ENCODE results near the gene GLYR1.

Gene GLYR1

GRCh38 chr16:4839942-4840341, 7.1 kb downstream of the GLYR1 start:
- Histone ChIP-seq H3K27me3 (ENCODE audit: control insufficient read depth, insufficient read depth, low read length) (no peaks in the 10 kb centered on the region), H3K9ac (ENCODE audit: low read length) (no peak overlapping the region), H3K9me3 (ENCODE audit: control insufficient read depth, low read depth, low read length) (no peaks in the 10 kb centered on the region), H3K4me1 (ENCODE audit: control insufficient read depth, low read depth, low read length) (no peaks in the 10 kb centered on the region), H3K27ac (ENCODE audit: low read length) (no peak overlapping the region), H3K4me3 (ENCODE audit: low read length) (no peak overlapping the region), H3K36me3 (ENCODE audit: control insufficient read depth, low read depth, low read length) (peaks cover 69% of the 10 kb centered on the region)

GRCh38 chr16:4837733-4838501, 9.2 kb downstream of the GLYR1 start:
- H3K9me3 ChIP-seq (ENCODE audit: control insufficient read depth, low read depth, low read length): no peaks in the 10 kb centered on the region
- H3K27ac ChIP-seq (ENCODE audit: low read length): no peak overlapping the region
- no peaks in the 10 kb centered on the region for H3K4me1 ChIP-seq (ENCODE audit: control insufficient read depth, low read depth, low read length)
- no peak overlapping the region for H3K4me3 ChIP-seq (ENCODE audit: low read length)
- H3K27me3 ChIP-seq (ENCODE audit: control insufficient read depth, insufficient read depth, low read length): no peaks in the 10 kb centered on the region
- no peak overlapping the region for H3K9ac ChIP-seq (ENCODE audit: low read length)
- peaks cover 67% of the 10 kb centered on the region for H3K36me3 ChIP-seq (ENCODE audit: control insufficient read depth, low read depth, low read length)

DNA sequence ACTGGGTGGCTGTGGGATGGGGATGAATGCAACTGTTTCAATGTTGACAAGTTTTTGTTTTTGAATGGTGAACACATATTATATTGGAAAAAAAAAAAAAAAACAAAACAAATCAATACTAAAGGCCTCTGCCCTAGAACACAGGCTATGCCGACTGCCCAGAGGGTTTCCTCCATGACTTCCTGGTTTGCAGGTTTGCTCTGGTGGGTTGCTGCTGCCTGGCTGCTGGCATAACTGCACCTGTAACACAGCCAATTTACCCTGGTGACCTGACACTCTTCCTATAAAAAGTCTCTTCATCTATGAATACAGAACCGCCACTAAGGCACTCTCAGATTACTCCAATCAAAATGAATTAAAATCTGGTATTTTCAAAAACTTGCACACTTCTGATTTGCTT, 10.4 kb downstream of the GLYR1 start:
- no peaks in the 10 kb centered on the region for H3K4me1 ChIP-seq (ENCODE audit: control insufficient read depth, low read depth, low read length)
- H3K36me3 ChIP-seq (ENCODE audit: control insufficient read depth, low read depth, low read length): peaks cover 69% of the 10 kb centered on the region
- no peaks in the 10 kb centered on the region for H3K9me3 ChIP-seq (ENCODE audit: control insufficient read depth, low read depth, low read length)
- no peak overlapping the region for H3K4me3 ChIP-seq (ENCODE audit: low read length)
- no peaks in the 10 kb centered on the region for H3K27me3 ChIP-seq (ENCODE audit: control insufficient read depth, insufficient read depth, low read length)
- no peak overlapping the region for H3K27ac ChIP-seq (ENCODE audit: low read length)
- H3K9ac ChIP-seq (ENCODE audit: low read length): no peak overlapping the region

DNA sequence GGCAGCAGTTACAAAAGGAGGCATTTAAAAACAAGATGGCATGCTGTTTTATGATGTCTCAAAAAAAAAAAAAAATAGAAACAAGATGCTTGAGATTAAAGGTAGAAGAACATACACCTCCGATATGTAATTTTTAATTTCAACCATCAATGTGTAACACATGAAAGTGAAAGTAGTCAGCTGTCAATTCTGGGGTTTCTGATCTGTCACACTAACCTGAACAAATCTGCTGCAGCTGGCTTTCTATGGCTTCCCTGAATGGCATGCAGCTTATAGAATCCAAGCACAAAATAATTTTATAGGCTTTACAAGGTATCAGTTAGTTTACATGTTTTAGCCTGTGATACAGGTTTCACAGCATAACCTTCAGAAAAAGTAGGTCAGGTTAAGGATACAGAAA, 13.5 kb downstream of the GLYR1 start:
- Histone ChIP-seq H3K27ac (ENCODE audit: low read length) (no peak overlapping the region), H3K36me3 (ENCODE audit: control insufficient read depth, low read depth, low read length) (peaks cover 66% of the 10 kb centered on the region)

GRCh38 chr16:4832698-4833343, 14.3 kb downstream of the GLYR1 start:
- Histone ChIP-seq H3K27ac (ENCODE audit: low read length) (no peak overlapping the region), H3K4me1 (ENCODE audit: control insufficient read depth, low read depth, low read length) (no peaks in the 10 kb centered on the region), H3K9ac (ENCODE audit: low read length) (no peak overlapping the region), H3K4me3 (ENCODE audit: low read length) (no peak overlapping the region), H3K36me3 (ENCODE audit: control insufficient read depth, low read depth, low read length) (peaks cover 70% of the 10 kb centered on the region), H3K27me3 (ENCODE audit: control insufficient read depth, insufficient read depth, low read length) (no peaks in the 10 kb centered on the region), H3K9me3 (ENCODE audit: control insufficient read depth, low read depth, low read length) (no peaks in the 10 kb centered on the region)

More for the DNA sequence above, 13.5 kb downstream of the GLYR1 start:
- no peaks in the 10 kb centered on the region for H3K9me3 ChIP-seq (ENCODE audit: control insufficient read depth, low read depth, low read length)
- no peak overlapping the region for H3K9ac ChIP-seq (ENCODE audit: low read length)
- H3K4me3 ChIP-seq (ENCODE audit: low read length): no peak overlapping the region
- no peaks in the 10 kb centered on the region for H3K27me3 ChIP-seq (ENCODE audit: control insufficient read depth, insufficient read depth, low read length)
- no peaks in the 10 kb centered on the region for H3K4me1 ChIP-seq (ENCODE audit: control insufficient read depth, low read depth, low read length)

- Histone ChIP-seq H3K4me3 (ENCODE audit: low read length) (no peak overlapping the region), H3K9ac (ENCODE audit: low read length) (no peak overlapping the region), H3K4me1 (ENCODE audit: control insufficient read depth, low read depth, low read length) (no peaks in the 10 kb centered on the region), H3K27me3 (ENCODE audit: control insufficient read depth, insufficient read depth, low read length) (no peaks in the 10 kb centered on the region), H3K36me3 (ENCODE audit: control insufficient read depth, low read depth, low read length) (peaks cover 72% of the 10 kb centered on the region), H3K9me3 (ENCODE audit: control insufficient read depth, low read depth, low read length) (no peaks in the 10 kb centered on the region), H3K27ac (ENCODE audit: low read length) (no peak overlapping the region)
Observed at GRCh38 chr16:4831616-4832015, 15.5 kb downstream of the GLYR1 start.

- Histone ChIP-seq H3K4me3 (ENCODE audit: low read length) (no peak overlapping the region), H3K27me3 (ENCODE audit: control insufficient read depth, insufficient read depth, low read length) (no peaks in the 10 kb centered on the region), H3K36me3 (ENCODE audit: control insufficient read depth, low read depth, low read length) (peaks cover 74% of the 10 kb centered on the region), H3K27ac (ENCODE audit: low read length) (no peak overlapping the region), H3K9me3 (ENCODE audit: control insufficient read depth, low read depth, low read length) (no peaks in the 10 kb centered on the region), H3K9ac (ENCODE audit: low read length) (no peak overlapping the region), H3K4me1 (ENCODE audit: control insufficient read depth, low read depth, low read length) (no peaks in the 10 kb centered on the region)
Observed at GRCh38 chr16:4830408-4830807, 16.7 kb downstream of the GLYR1 start.

- peaks cover 76% of the 10 kb centered on the region for H3K36me3 ChIP-seq (ENCODE audit: control insufficient read depth, low read depth, low read length)
- no peaks in the 10 kb centered on the region for H3K9me3 ChIP-seq (ENCODE audit: control insufficient read depth, low read depth, low read length)
- no peak overlapping the region for H3K4me3 ChIP-seq (ENCODE audit: low read length)
- no peak overlapping the region for H3K27ac ChIP-seq (ENCODE audit: low read length)
- no peaks in the 10 kb centered on the region for H3K4me1 ChIP-seq (ENCODE audit: control insufficient read depth, low read depth, low read length)
- no peak overlapping the region for H3K9ac ChIP-seq (ENCODE audit: low read length)
- H3K27me3 ChIP-seq (ENCODE audit: control insufficient read depth, insufficient read depth, low read length): no peaks in the 10 kb centered on the region
Observed at GRCh38 chr16:4828567-4829321, 18.3 kb downstream of the GLYR1 start.

- H3K4me3 ChIP-seq (ENCODE audit: low read length): no peak overlapping the region
- no peaks in the 10 kb centered on the region for H3K27me3 ChIP-seq (ENCODE audit: control insufficient read depth, insufficient read depth, low read length)
- peaks cover 73% of the 10 kb centered on the region for H3K36me3 ChIP-seq (ENCODE audit: control insufficient read depth, low read depth, low read length)
- no peaks in the 10 kb centered on the region for H3K9me3 ChIP-seq (ENCODE audit: control insufficient read depth, low read depth, low read length)
- H3K27ac ChIP-seq (ENCODE audit: low read length): no peak overlapping the region
- no peak overlapping the region for H3K9ac ChIP-seq (ENCODE audit: low read length)
- H3K4me1 ChIP-seq (ENCODE audit: control insufficient read depth, low read depth, low read length): no peaks in the 10 kb centered on the region
Observed at GRCh38 chr16:4826980-4827379, 20.1 kb downstream of the GLYR1 start.

- no peaks in the 10 kb centered on the region for H3K4me1 ChIP-seq (ENCODE audit: control insufficient read depth, low read depth, low read length)
- peaks cover 73% of the 10 kb centered on the region for H3K36me3 ChIP-seq (ENCODE audit: control insufficient read depth, low read depth, low read length)
- no peak overlapping the region for H3K27ac ChIP-seq (ENCODE audit: low read length)
- no peaks in the 10 kb centered on the region for H3K27me3 ChIP-seq (ENCODE audit: control insufficient read depth, insufficient read depth, low read length)
- H3K9me3 ChIP-seq (ENCODE audit: control insufficient read depth, low read depth, low read length): no peaks in the 10 kb centered on the region
- H3K9ac ChIP-seq (ENCODE audit: low read length): no peak overlapping the region
- H3K4me3 ChIP-seq (ENCODE audit: low read length): no peak overlapping the region
Observed at GRCh38 chr16:4826526-4826925, 20.6 kb downstream of the GLYR1 start.

DNA sequence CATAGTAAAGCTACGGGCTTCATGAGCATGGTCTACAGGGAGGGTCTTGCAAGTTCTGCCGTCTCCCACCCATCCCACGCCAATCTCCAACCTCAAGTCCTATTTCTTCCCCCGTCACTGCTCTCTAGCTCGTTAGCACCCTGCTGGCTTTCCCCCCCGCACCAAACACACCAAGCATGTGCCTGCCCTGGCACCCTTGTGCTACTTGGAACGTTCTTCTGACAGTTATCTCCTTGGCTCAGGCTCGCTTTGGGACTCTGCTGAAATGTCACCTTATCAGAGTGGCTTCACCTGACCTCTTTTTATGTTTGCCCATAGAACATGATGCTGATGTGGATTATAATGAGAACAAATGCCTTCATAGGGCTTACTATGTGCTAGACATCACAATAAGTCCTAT, 21.9 kb downstream of the GLYR1 start:
- H3K4me1 ChIP-seq (ENCODE audit: control insufficient read depth, low read depth, low read length): no peaks in the 10 kb centered on the region
- no peak overlapping the region for H3K4me3 ChIP-seq (ENCODE audit: low read length)
- no peaks in the 10 kb centered on the region for H3K27me3 ChIP-seq (ENCODE audit: control insufficient read depth, insufficient read depth, low read length)
- H3K36me3 ChIP-seq (ENCODE audit: control insufficient read depth, low read depth, low read length): peaks cover 74% of the 10 kb centered on the region
- H3K27ac ChIP-seq (ENCODE audit: low read length): no peak overlapping the region
- H3K9ac ChIP-seq (ENCODE audit: low read length): no peak overlapping the region
- no peaks in the 10 kb centered on the region for H3K9me3 ChIP-seq (ENCODE audit: control insufficient read depth, low read depth, low read length)
